ENCODE results near the gene DUS1L.

The DUS1L gene

GRCh38 chr17:82076018-82076784, 10.6 kb upstream of the DUS1L start:
- DNase-seq, result no peak

GRCh38 chr17:82073446-82073845, 7.8 kb upstream of the DUS1L start:
- DNase-seq, result no peak

- DNase-seq, result no peak
These were observed 7.2 kb upstream of the DUS1L start for GRCh38 chr17:82072827-82073226.

GRCh38 chr17:82070611-82071010, 5.0 kb upstream of the DUS1L start:
- DNase-seq, result no peak

- no peak for DNase-seq
These were observed 389 bp downstream of the DUS1L start for GRCh38 chr17:82065193-82065637.

- no peak for DNase-seq
These were observed 991 bp downstream of the DUS1L start for GRCh38 chr17:82064433-82065192.

GRCh38 chr17:82063424-82064415, 1.9 kb downstream of the DUS1L start:
- no peak for DNase-seq

GRCh38 chr17:82062984-82063368, 2.6 kb downstream of the DUS1L start:
- DNase-seq, result no peak

GRCh38 chr17:82062076-82062983, 3.3 kb downstream of the DUS1L start:
- DNase-seq, result no peak

- DNase-seq, result no peak
These were observed 4.3 kb downstream of the DUS1L start for GRCh38 chr17:82061047-82061925.

GRCh38 chr17:82060614-82061013, 5.0 kb downstream of the DUS1L start:
- DNase-seq, result no peak

GRCh38 chr17:82060001-82060380, 5.6 kb downstream of the DUS1L start:
- no peak for DNase-seq

GRCh38 chr17:82059272-82060000, 6.2 kb downstream of the DUS1L start:
- no peak for DNase-seq

GRCh38 chr17:82058855-82059249, 6.8 kb downstream of the DUS1L start:
- DNase-seq, result no peak

- no peak for DNase-seq
These were observed 7.3 kb downstream of the DUS1L start for GRCh38 chr17:82058230-82058854.

GRCh38 chr17:82056729-82057621, 8.6 kb downstream of the DUS1L start:
- DNase-seq, result no peak

GRCh38 chr17:82055965-82056728, 9.5 kb downstream of the DUS1L start:
- no peak for DNase-seq

Measured in MV-4-11 (cell line).